Transverse colon (tissue), 4 donors: Measurements from ENCODE around the gene APPBP2.

Source experiments
- POLR2A ChIP-seq: fragments of 450-650 bp; IDR thresholded peaks from one replicate; pipeline ENCODE4 v1.6.1; 2016; ENCODE audit warnings: antibody characterized with exemption, mild to moderate bottlenecking, moderate library complexity
- POLR2AphosphoS5 ChIP-seq, 3 donors: sonication (generic); formaldehyde crosslinking; IDR thresholded peaks; one replicate each; pipeline ENCODE4 v1.6.1; 2016; ENCODE audit warnings: antibody characterized with exemption in 3 of 3
- TF ChIP-seq, protein P1 (sequence below), 5 experiments: fragments of 200-600 bp in 3 of 5; fragments of 450-650 bp in 2 of 5; sonication (generic) in 3 of 5; IDR thresholded peaks; 1 replicate in 2 of 5; 2 replicates in 3 of 5; pipeline ENCODE4 v1.5.1; 2016 to 2017; ENCODE audit warnings: antibody characterized with exemption in 5 of 5, inconsistent platforms in 3 of 5, mild to moderate bottlenecking in 2 of 5, moderate library complexity in 1 of 5

DNA sequence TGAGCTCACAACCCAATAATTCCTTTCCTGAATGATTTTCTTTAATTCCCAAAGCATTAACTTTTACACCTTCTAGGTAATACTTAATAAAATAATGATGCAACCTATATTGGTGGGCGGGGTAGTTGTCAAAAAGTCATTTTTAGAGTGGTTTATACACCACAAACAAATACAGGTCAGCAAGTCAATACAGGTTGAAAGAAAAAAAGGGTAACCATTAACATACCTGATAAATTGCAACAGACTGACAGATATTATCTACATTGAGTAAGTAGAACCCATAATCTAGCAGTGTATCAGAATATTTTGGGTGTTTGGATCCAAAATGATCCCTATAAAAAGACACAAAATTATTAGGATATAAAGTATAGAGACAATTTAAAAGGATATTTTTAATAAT is 64.5 kb downstream of the APPBP2 start:
- TF ChIP-seq, protein P1, sequence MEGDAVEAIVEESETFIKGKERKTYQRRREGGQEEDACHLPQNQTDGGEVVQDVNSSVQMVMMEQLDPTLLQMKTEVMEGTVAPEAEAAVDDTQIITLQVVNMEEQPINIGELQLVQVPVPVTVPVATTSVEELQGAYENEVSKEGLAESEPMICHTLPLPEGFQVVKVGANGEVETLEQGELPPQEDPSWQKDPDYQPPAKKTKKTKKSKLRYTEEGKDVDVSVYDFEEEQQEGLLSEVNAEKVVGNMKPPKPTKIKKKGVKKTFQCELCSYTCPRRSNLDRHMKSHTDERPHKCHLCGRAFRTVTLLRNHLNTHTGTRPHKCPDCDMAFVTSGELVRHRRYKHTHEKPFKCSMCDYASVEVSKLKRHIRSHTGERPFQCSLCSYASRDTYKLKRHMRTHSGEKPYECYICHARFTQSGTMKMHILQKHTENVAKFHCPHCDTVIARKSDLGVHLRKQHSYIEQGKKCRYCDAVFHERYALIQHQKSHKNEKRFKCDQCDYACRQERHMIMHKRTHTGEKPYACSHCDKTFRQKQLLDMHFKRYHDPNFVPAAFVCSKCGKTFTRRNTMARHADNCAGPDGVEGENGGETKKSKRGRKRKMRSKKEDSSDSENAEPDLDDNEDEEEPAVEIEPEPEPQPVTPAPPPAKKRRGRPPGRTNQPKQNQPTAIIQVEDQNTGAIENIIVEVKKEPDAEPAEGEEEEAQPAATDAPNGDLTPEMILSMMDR (IDR thresholded peaks at IDR 0.05), result no peak
- TF ChIP-seq POLR2AphosphoS5 (IDR thresholded peaks at IDR 0.05), result no peak
- no peak for TF ChIP-seq POLR2A
